ENCODE data around the gene EIF2AK3.

DNA sequence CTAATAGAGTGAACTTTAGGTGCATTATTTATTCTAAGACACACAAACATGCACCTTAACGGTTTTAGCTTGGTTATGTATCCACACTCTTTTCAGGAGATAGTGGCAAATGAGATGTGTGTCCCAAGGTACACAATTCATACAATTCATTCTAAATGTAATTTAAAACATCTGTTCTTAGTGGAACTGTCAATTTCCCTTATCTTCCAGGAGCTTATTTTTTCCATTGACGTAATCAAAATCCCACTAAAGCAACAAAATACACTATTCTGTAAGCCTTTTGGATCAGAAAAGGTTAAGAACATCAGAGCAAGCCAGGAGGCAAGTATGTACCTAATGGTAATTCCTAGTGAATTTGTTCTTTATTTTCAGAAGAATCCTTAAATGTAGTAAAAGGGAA, 19.8 kb downstream of the EIF2AK3 start:
- no peak for TF ChIP-seq POLR2A (IDR thresholded peaks at IDR 0.05)
- TF ChIP-seq, protein P1, sequence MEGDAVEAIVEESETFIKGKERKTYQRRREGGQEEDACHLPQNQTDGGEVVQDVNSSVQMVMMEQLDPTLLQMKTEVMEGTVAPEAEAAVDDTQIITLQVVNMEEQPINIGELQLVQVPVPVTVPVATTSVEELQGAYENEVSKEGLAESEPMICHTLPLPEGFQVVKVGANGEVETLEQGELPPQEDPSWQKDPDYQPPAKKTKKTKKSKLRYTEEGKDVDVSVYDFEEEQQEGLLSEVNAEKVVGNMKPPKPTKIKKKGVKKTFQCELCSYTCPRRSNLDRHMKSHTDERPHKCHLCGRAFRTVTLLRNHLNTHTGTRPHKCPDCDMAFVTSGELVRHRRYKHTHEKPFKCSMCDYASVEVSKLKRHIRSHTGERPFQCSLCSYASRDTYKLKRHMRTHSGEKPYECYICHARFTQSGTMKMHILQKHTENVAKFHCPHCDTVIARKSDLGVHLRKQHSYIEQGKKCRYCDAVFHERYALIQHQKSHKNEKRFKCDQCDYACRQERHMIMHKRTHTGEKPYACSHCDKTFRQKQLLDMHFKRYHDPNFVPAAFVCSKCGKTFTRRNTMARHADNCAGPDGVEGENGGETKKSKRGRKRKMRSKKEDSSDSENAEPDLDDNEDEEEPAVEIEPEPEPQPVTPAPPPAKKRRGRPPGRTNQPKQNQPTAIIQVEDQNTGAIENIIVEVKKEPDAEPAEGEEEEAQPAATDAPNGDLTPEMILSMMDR (IDR thresholded peaks at IDR 0.05): no peak
- TF ChIP-seq EP300 (IDR thresholded peaks at IDR 0.05): no peak

Data from ovary (tissue), 3 donors.